ENCODE results near the gene PDE6D.
"Not testable (repeated sequence)": the region's sequence is repeated elsewhere in the genome, so short reads cannot be mapped to it uniquely, and the experiment has no call there.

DNA sequence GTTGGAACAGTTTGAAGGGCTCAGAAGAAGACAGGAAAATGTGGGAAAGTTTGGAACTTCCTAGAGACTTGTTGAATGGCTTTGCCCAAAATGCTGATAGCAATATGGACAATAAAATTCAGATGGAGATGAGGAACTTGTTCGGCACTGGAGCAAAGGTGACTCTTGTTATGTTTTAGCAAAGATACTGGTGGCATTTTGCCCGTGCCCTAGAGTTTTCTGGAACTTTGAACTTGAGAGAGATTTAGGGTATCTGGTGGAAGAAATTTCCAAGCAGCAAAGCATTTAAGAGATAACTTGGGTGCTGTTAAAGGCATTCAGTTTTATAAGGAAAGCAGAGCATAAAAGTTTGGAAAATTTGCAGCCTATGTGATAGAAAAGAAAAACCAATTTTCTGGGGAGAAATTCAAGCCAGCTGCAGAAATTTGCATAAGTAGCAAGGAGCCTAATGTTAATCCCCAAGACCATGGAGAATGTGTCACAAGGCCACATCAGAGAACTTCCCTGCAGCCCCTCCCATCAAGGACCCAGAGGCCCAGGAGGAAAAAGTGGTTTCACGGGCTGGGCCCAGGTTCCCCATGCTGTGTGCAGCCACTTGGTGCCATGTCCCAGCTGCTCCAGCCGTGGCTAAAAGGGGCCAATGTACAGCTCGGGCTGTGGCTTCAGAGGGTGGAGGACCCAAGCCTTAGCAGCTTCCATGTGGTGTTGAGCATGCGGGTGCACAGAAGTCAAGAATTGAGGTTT is 32.8 kb downstream of the PDE6D start:
- TF ChIP-seq, protein P1, sequence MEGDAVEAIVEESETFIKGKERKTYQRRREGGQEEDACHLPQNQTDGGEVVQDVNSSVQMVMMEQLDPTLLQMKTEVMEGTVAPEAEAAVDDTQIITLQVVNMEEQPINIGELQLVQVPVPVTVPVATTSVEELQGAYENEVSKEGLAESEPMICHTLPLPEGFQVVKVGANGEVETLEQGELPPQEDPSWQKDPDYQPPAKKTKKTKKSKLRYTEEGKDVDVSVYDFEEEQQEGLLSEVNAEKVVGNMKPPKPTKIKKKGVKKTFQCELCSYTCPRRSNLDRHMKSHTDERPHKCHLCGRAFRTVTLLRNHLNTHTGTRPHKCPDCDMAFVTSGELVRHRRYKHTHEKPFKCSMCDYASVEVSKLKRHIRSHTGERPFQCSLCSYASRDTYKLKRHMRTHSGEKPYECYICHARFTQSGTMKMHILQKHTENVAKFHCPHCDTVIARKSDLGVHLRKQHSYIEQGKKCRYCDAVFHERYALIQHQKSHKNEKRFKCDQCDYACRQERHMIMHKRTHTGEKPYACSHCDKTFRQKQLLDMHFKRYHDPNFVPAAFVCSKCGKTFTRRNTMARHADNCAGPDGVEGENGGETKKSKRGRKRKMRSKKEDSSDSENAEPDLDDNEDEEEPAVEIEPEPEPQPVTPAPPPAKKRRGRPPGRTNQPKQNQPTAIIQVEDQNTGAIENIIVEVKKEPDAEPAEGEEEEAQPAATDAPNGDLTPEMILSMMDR (conservative IDR thresholded peaks at IDR 0.05; ENCODE audit: low read depth, low read length) = not testable (repeated sequence)
- TF ChIP-seq EZH2 (IDR thresholded peaks at IDR 0.05; ENCODE audit: low read length, unreplicated experiment); EZH2phosphoT487 (IDR thresholded peaks at IDR 0.05; ENCODE audit: borderline replicate concordance, low read length): not testable (repeated sequence)

Measured in PC-3 (cell line).